H9 (cell line): ENCODE results near the gene ANKRD11. TPM values are rescaled to one million over a fixed set of nuclear protein-coding genes. Genes with fewer than 3 reads are reported as not detected.
A peak's percentile ranks its signal among the peaks of the same experiment; 100 is the strongest.

Source experiments
- DNase-seq: peaks from one replicate; pipeline ENCODE4 v3.0.0-alpha.2; 2017
- H2AFZ ChIP-seq: one replicate; pipeline ENCODE4 v1.6.1; 2013; ENCODE audit warnings: mild to moderate bottlenecking, low read length, control low read depth, moderate library complexity
- H2AK5ac ChIP-seq: 2 replicates; pipeline ENCODE4 v1.6.1; 2013; ENCODE audit warnings: low read length, control low read depth, mixed read lengths; ENCODE audit not compliant: insufficient read length
- H2BK120ac ChIP-seq: one replicate; pipeline ENCODE4 v1.6.1; 2013; ENCODE audit warnings: low read depth, mild to moderate bottlenecking, low read length, control low read depth, inconsistent platforms; ENCODE audit not compliant: poor library complexity, severe bottlenecking
- H2BK12ac ChIP-seq: 2 replicates; pipeline ENCODE4 v1.6.1; 2013; ENCODE audit warnings: low read length, control low read depth, mixed read lengths, low read depth; ENCODE audit not compliant: insufficient read length
- H2BK15ac ChIP-seq: 2 replicates; pipeline ENCODE4 v1.6.1; 2013; ENCODE audit warnings: low read depth, low read length, control low read depth
- H2BK20ac ChIP-seq: one replicate; pipeline ENCODE4 v1.6.1; 2013; ENCODE audit warnings: low read depth, mild to moderate bottlenecking, low read length, control low read depth, inconsistent platforms; ENCODE audit not compliant: poor library complexity, severe bottlenecking
- H2BK5ac ChIP-seq: 2 replicates; pipeline ENCODE4 v1.6.1; 2013; ENCODE audit warnings: low read length, control low read depth, mixed read lengths; ENCODE audit not compliant: insufficient read length
- H3K14ac ChIP-seq: 2 replicates; pipeline ENCODE4 v1.6.1; 2013; ENCODE audit warnings: low read length, control low read depth; ENCODE audit not compliant: insufficient read depth
- H3K18ac ChIP-seq: 2 replicates; pipeline ENCODE4 v1.6.1; 2013; ENCODE audit warnings: low read depth, mild to moderate bottlenecking, mixed read lengths, low read length, control low read depth; ENCODE audit not compliant: insufficient read length
- H3K23ac ChIP-seq: 2 replicates; pipeline ENCODE4 v1.6.1; 2013; ENCODE audit warnings: low read length, control low read depth, mixed read lengths, low read depth; ENCODE audit not compliant: insufficient read length
- H3K23me2 ChIP-seq: 2 replicates; pipeline ENCODE4 v1.6.1; 2013; ENCODE audit warnings: low read depth, mild to moderate bottlenecking, mixed read lengths, low read length, control low read depth; ENCODE audit not compliant: insufficient read length, poor library complexity, severe bottlenecking
- H3K27ac ChIP-seq: 2 replicates; pipeline ENCODE4 v1.5.1; 2013; ENCODE audit warnings: low read length, control low read depth, mixed read lengths, low read depth; ENCODE audit not compliant: insufficient read length
- H3K27me3 ChIP-seq: 2 replicates; pipeline ENCODE4 v1.6.1; 2013; ENCODE audit warnings: low read length, control low read depth, inconsistent platforms; ENCODE audit not compliant: insufficient read depth
- H3K4ac ChIP-seq: 2 replicates; pipeline ENCODE4 v1.6.1; 2013; ENCODE audit warnings: low read depth, mild to moderate bottlenecking, control low read depth, inconsistent platforms, low read length, moderate library complexity
- H3K4me1 ChIP-seq: 2 replicates; pipeline ENCODE4 v1.6.1; 2013; ENCODE audit warnings: low read length, control low read depth, inconsistent platforms; ENCODE audit not compliant: insufficient read depth
- H3K4me2 ChIP-seq: 2 replicates; pipeline ENCODE4 v1.6.1; 2013; ENCODE audit warnings: low read length, control low read depth, mixed read lengths; ENCODE audit not compliant: insufficient read length, insufficient read depth
- H3K56ac ChIP-seq: 2 replicates; pipeline ENCODE4 v1.6.1; 2013; ENCODE audit warnings: low read depth, mild to moderate bottlenecking, mixed read lengths, low read length, control low read depth; ENCODE audit not compliant: insufficient read length
- H3K79me1 ChIP-seq: 2 replicates; pipeline ENCODE4 v1.6.1; 2013; ENCODE audit warnings: low read depth, mild to moderate bottlenecking, moderate library complexity, low read length, control low read depth, inconsistent platforms; ENCODE audit not compliant: insufficient read depth, poor library complexity, severe bottlenecking
- H3K79me2 ChIP-seq: 2 replicates; pipeline ENCODE4 v1.6.1; 2013; ENCODE audit warnings: low read length, control low read depth, inconsistent platforms; ENCODE audit not compliant: insufficient read depth
- H3K9ac ChIP-seq: 2 replicates; pipeline ENCODE4 v1.6.1; 2013; ENCODE audit warnings: low read length, control low read depth, mixed read lengths; ENCODE audit not compliant: insufficient read length; ENCODE audit errors: extremely low read depth
- H3K9me3 ChIP-seq: one replicate; pipeline ENCODE4 v1.6.1; 2013; ENCODE audit warnings: low read depth, low read length, inconsistent platforms; ENCODE audit not compliant: control insufficient read depth
- H3T11ph ChIP-seq: one replicate; pipeline ENCODE4 v1.6.1; 2013; ENCODE audit warnings: mild to moderate bottlenecking, low read length, control low read depth, inconsistent platforms
- H4K20me1 ChIP-seq: one replicate; pipeline ENCODE4 v1.6.1; 2013; ENCODE audit not compliant: control insufficient read depth, insufficient read length, insufficient read depth
- H4K5ac ChIP-seq: 2 replicates; pipeline ENCODE4 v1.6.1; 2013; ENCODE audit warnings: low read depth, mild to moderate bottlenecking, mixed read lengths, low read length, control low read depth; ENCODE audit not compliant: insufficient read length
- H4K8ac ChIP-seq: replicated peaks from 2 replicates; pipeline ENCODE4 v1.6.1; 2013; ENCODE audit warnings: low read length, control low read depth, mixed read lengths, low read depth; ENCODE audit not compliant: insufficient read length
- H4K91ac ChIP-seq: 2 replicates; pipeline ENCODE4 v1.6.1; 2013; ENCODE audit warnings: low read depth, mild to moderate bottlenecking, moderate library complexity, mixed read lengths, low read length, control low read depth; ENCODE audit not compliant: insufficient read length
- H3K27ac Mint-ChIP-seq, 3 experiments: 2 replicates in 2 of 3; 3 replicates in 1 of 3; pipeline ENCODE4 v1.8.0; 2020 to 2021; ENCODE audit warnings: mixed read lengths in 3 of 3, mild to moderate bottlenecking in 1 of 3, moderate library complexity in 1 of 3
- H3K27me3 Mint-ChIP-seq: 2 replicates; pipeline ENCODE4 v1.8.0; 2021; ENCODE audit warnings: low read depth, mild to moderate bottlenecking, moderate library complexity, mixed read lengths
- H3K36me3 Mint-ChIP-seq, 3 experiments: 2 replicates in 2 of 3; 3 replicates in 1 of 3; pipeline ENCODE4 v1.8.0; 2020 to 2021; ENCODE audit warnings: low read depth in 3 of 3, mixed read lengths in 3 of 3; ENCODE audit not compliant: insufficient read depth in 1 of 3
- H3K4me1 Mint-ChIP-seq, 2 experiments: 2 replicates each; pipeline ENCODE4 v1.8.0; 2020; ENCODE audit warnings: mixed read lengths in 2 of 2
- H3K4me3 Mint-ChIP-seq, 2 experiments: 2 replicates in 1 of 2; 3 replicates in 1 of 2; pipeline ENCODE4 v1.8.0; 2020 to 2021; ENCODE audit warnings: mild to moderate bottlenecking in 2 of 2, mixed read lengths in 2 of 2, moderate library complexity in 1 of 2
- H3K9me3 Mint-ChIP-seq, 2 experiments: 2 replicates in 1 of 2; 3 replicates in 1 of 2; pipeline ENCODE4 v1.8.0; 2020; ENCODE audit warnings: mild to moderate bottlenecking in 2 of 2, mixed read lengths in 2 of 2, moderate library complexity in 1 of 2
- CTCF ChIP-seq: fragments of 200-600 bp; sonication (generic); conservative IDR thresholded peaks from 3 replicates; pipeline ENCODE4 v1.8.0; 2021; ENCODE audit warnings: antibody characterized with exemption, mild to moderate bottlenecking
- WGBS: extraction: QIAGEN DNeasy Blood & Tissue Kit; methylation state at CpG from one replicate; pipeline ENCODE4 v1.1.7; 2013; ENCODE audit warnings: missing lambda C conversion rate, low lambda C conversion rate, mixed read lengths; ENCODE audit not compliant: insufficient read length; ENCODE audit errors: extremely low coverage; 5-methylcytosine and 5-hydroxymethylcytosine counted together
- total RNA-seq: library from RNA; stranded (reverse); gene quantifications from 2 replicates; pipeline ENCODE4 v1.2.1, GENCODE V29; 2021

Gene ANKRD11
- total RNA-seq, 1 experiment from 2014 or later: 181 TPM

- Histone ChIP-seq H2BK5ac (no peak overlapping the region), H2AFZ (no peak overlapping the region), H3K79me2 (peaks cover 64% of the 10 kb centered on the region), H2BK15ac (no peak overlapping the region), H3K79me1 (peaks cover 4% of the 10 kb centered on the region), H2BK120ac (no peak overlapping the region), H4K91ac (no peak overlapping the region), H2BK20ac (no peak overlapping the region), H3K9me3 (no peaks in the 10 kb centered on the region), H4K20me1 (no peaks in the 10 kb centered on the region), H4K8ac (no peak overlapping the region), H3K18ac (no peak overlapping the region), H2BK12ac (no peak overlapping the region), H3K14ac (no peak overlapping the region), H3K27ac (no peak overlapping the region), H3T11ph (no peak overlapping the region), H3K56ac (no peak overlapping the region), H3K9ac (no peak overlapping the region), H3K4me2 (no peak overlapping the region), H4K5ac (no peak overlapping the region), H3K4me1 (no peaks in the 10 kb centered on the region; the same call in 1 of the 2 replicates), H3K27me3 (no peaks in the 10 kb centered on the region), H3K4ac (no peak overlapping the region), H3K23me2 (no peaks in the 10 kb centered on the region), H3K23ac (no peak overlapping the region), H2AK5ac (no peak overlapping the region)
- peaks cover 31 to 36% of the 10 kb centered on the region in 2 experiments for H3K4me1 Mint-ChIP-seq
- TF ChIP-seq CTCF: no peak
- DNase-seq: no peak
- no CpG with 5 or more reads among the region's 7 CpGs for WGBS
- peaks cover 8 to 19% of the 10 kb centered on the region in 2 experiments for H3K9me3 Mint-ChIP-seq
- no peak overlapping the region for H3K4me3 Mint-ChIP-seq
- peak overlapping the region in 1 of 3 experiments; percentile 44; a peak in 1 of 7 replicates for H3K27ac Mint-ChIP-seq
- no peaks in the 10 kb centered on the region for H3K27me3 Mint-ChIP-seq
- peaks cover 15 to 31% (median 23%) of the 10 kb centered on the region in 3 experiments; a peak in 6 of 7 replicates for H3K36me3 Mint-ChIP-seq
Measured at GRCh38 chr16:89467382-89467781, 23.0 kb downstream of the ANKRD11 start.
